GM19463 (cell line): ENCODE results near the gene VAT1.
"Not testable (repeated sequence)": the region's sequence is repeated elsewhere in the genome, so short reads cannot be mapped to it uniquely, and the experiment has no call there.

Source experiments
- ATAC-seq: cut with Tn5 transposase; IDR thresholded peaks from one replicate; pipeline ENCODE4 v1.9.1; 2021; ENCODE audit warnings: mild to moderate bottlenecking, moderate library complexity; ENCODE audit not compliant: unreplicated experiment

VAT1 gene

GRCh38 chr17:43021741-43022512, at the start of gene VAT1:
Gene VAT1, minus strand, starts transcription at chr17:43022385. Its CDS starts 63 bp downstream, at chr17:43022322.
- no peak for ATAC-seq

- ATAC-seq: no peak
Observed at GRCh38 chr17:43070872-43071271, 48.7 kb upstream of the VAT1 start.

GRCh38 chr17:43070257-43070656, 48.1 kb upstream of the VAT1 start:
- ATAC-seq: no peak

- no peak for ATAC-seq
Observed at GRCh38 chr17:43069368-43069898, 47.2 kb upstream of the VAT1 start.

GRCh38 chr17:43068570-43069367, 46.6 kb upstream of the VAT1 start:
- ATAC-seq: no peak

GRCh38 chr17:43062984-43063638, 40.9 kb upstream of the VAT1 start:
- no peak for ATAC-seq

- ATAC-seq: no peak
Observed at GRCh38 chr17:43056051-43056450, 33.9 kb upstream of the VAT1 start.

- ATAC-seq: not testable (repeated sequence)
Observed at GRCh38 chr17:43053008-43053407, 30.8 kb upstream of the VAT1 start.

- no peak for ATAC-seq
Observed at GRCh38 chr17:43051969-43052368, 29.8 kb upstream of the VAT1 start.

- ATAC-seq: no peak
Observed at GRCh38 chr17:43044024-43044423, 21.8 kb upstream of the VAT1 start.

- no peak for ATAC-seq
Observed at GRCh38 chr17:43043307-43043706, 21.1 kb upstream of the VAT1 start.

- ATAC-seq: no peak
Observed at GRCh38 chr17:43042025-43042628, 19.9 kb upstream of the VAT1 start.

GRCh38 chr17:43040655-43041054, 18.5 kb upstream of the VAT1 start:
- ATAC-seq: no peak

- no peak for ATAC-seq
Observed at GRCh38 chr17:43039646-43040045, 17.5 kb upstream of the VAT1 start.

- no peak for ATAC-seq
Observed at GRCh38 chr17:43034894-43035293, 12.7 kb upstream of the VAT1 start.

GRCh38 chr17:43033948-43034881, 12.0 kb upstream of the VAT1 start:
- no peak for ATAC-seq

- ATAC-seq: no peak
Observed at GRCh38 chr17:43031666-43032065, 9.5 kb upstream of the VAT1 start.

- no peak for ATAC-seq
Observed at GRCh38 chr17:43030137-43030767, 8.1 kb upstream of the VAT1 start.

- ATAC-seq: no peak
Observed at GRCh38 chr17:43028221-43028861, 6.2 kb upstream of the VAT1 start.
